Activated CD8-positive, alpha-beta memory T cell treated with anti-CD3 and anti-CD28 coated beads, Interleukin-2, amount 10 ng/mL, durations not matched to agents 7 days and 5 days (primary cell): ENCODE data around the gene DAP3. TPM values are rescaled to one million over a fixed set of nuclear protein-coding genes. Genes with fewer than 3 reads are reported as not detected.

Experiments
- total RNA-seq, 2 experiments: library from RNA; stranded (reverse); gene quantifications; one replicate each; pipeline ENCODE4 v1.2.3, GENCODE V29; 2021

Gene DAP3
- total RNA-seq, 2 experiments from 2014 or later: 140 to 145 TPM

Other genes with a start within 250 kb of the DAP3 start
- gene ASH1L, start 126.3 kb upstream of the DAP3 start, total RNA-seq: 10 to 100 TPM; 34.0 to 52.9 TPM
- 10 to 100 TPM; 60.3 to 62.7 TPM for gene MSTO1, start 78.9 kb upstream of the DAP3 start, total RNA-seq
- gene YY1AP1, start 317 bp upstream of the DAP3 start, total RNA-seq: 10 to 100 TPM; 74.2 to 82.3 TPM
- gene GON4L, start 168.1 kb downstream of the DAP3 start, total RNA-seq: 10 to 100 TPM; 71.0 to 91.9 TPM
- gene SYT11, start 170.5 kb downstream of the DAP3 start, total RNA-seq: 10 to 100 TPM; 17.1 to 29.9 TPM
- 10 to 100 TPM; 24.0 to 24.7 TPM for gene RIT1, start 222.3 kb downstream of the DAP3 start, total RNA-seq
- gene KHDC4, start 245.3 kb downstream of the DAP3 start, total RNA-seq: 10 to 100 TPM; 80.2 to 99.4 TPM